ENCODE data around the gene RANBP17.

DNA sequence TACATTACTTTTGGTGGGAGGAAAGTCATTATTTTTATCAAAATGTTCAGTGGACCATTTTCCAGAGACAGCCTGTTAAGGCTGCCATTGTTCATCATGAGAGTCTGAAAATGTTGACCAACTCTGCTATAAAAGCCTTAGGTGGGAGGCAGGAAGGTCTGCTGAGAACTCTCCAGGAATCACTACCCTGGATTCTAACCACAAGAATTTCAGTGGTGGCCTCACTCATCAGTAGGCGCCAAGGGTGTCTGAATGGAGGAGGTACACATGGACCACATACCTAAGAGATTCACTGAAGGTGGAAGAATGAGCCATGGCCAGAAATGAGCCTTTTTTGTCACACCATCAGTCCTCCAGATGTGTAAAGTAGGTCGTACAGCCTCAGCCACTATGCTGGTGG, 426.2 kb downstream of the RANBP17 start:
- TF ChIP-seq, protein P1, sequence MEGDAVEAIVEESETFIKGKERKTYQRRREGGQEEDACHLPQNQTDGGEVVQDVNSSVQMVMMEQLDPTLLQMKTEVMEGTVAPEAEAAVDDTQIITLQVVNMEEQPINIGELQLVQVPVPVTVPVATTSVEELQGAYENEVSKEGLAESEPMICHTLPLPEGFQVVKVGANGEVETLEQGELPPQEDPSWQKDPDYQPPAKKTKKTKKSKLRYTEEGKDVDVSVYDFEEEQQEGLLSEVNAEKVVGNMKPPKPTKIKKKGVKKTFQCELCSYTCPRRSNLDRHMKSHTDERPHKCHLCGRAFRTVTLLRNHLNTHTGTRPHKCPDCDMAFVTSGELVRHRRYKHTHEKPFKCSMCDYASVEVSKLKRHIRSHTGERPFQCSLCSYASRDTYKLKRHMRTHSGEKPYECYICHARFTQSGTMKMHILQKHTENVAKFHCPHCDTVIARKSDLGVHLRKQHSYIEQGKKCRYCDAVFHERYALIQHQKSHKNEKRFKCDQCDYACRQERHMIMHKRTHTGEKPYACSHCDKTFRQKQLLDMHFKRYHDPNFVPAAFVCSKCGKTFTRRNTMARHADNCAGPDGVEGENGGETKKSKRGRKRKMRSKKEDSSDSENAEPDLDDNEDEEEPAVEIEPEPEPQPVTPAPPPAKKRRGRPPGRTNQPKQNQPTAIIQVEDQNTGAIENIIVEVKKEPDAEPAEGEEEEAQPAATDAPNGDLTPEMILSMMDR (conservative IDR thresholded peaks at IDR 0.05; ENCODE audit: low read depth, low read length), result no peak
- no peak for TF ChIP-seq EZH2 (IDR thresholded peaks at IDR 0.05; ENCODE audit: low read length, unreplicated experiment)
- TF ChIP-seq EZH2phosphoT487 (IDR thresholded peaks at IDR 0.05; ENCODE audit: borderline replicate concordance, low read length), result no peak
